Activated T-helper 1 cell treated with Interleukin-2 at 50 U/mL for 16 hours (primary cell): ENCODE results near the gene EGR4.
"Not testable (repeated sequence)": the region's sequence is repeated elsewhere in the genome, so short reads cannot be mapped to it uniquely, and the experiment has no call there.

Experiments used
- DNase-seq: peaks from one replicate; pipeline ENCODE4 v3.0.0-alpha.2; 2020; ENCODE audit warnings: low read depth

EGR4 gene

GRCh38 chr2:73263540-73264331, 29.6 kb downstream of the EGR4 start:
- DNase-seq: no peak

- not testable (repeated sequence) for DNase-seq
Measured at GRCh38 chr2:73262691-73263429, 30.5 kb downstream of the EGR4 start.

- DNase-seq: no peak
Measured at GRCh38 chr2:73262108-73262651, 31.2 kb downstream of the EGR4 start.

GRCh38 chr2:73260338-73260984, 32.9 kb downstream of the EGR4 start:
- DNase-seq: no peak

GRCh38 chr2:73259704-73260337, 33.5 kb downstream of the EGR4 start:
- no peak for DNase-seq

GRCh38 chr2:73259276-73259675, 34.1 kb downstream of the EGR4 start:
- no peak for DNase-seq

GRCh38 chr2:73258913-73259215, 34.5 kb downstream of the EGR4 start:
- no peak for DNase-seq

- DNase-seq: no peak
Measured at GRCh38 chr2:73258186-73258912, 35.0 kb downstream of the EGR4 start.

GRCh38 chr2:73257425-73258125, 35.8 kb downstream of the EGR4 start:
- no peak for DNase-seq

- DNase-seq: no peak
Measured at GRCh38 chr2:73257021-73257420, 36.3 kb downstream of the EGR4 start.

GRCh38 chr2:73256618-73256922, 36.8 kb downstream of the EGR4 start:
- DNase-seq: no peak

- no peak for DNase-seq
Measured at GRCh38 chr2:73255907-73256617, 37.3 kb downstream of the EGR4 start.

GRCh38 chr2:73255007-73255644, 38.2 kb downstream of the EGR4 start:
- no peak for DNase-seq

- no peak for DNase-seq
Measured at GRCh38 chr2:73254343-73255006, 38.9 kb downstream of the EGR4 start.

- no peak for DNase-seq
Measured at GRCh38 chr2:73253901-73254300, 39.4 kb downstream of the EGR4 start.

GRCh38 chr2:73253400-73253799, 39.9 kb downstream of the EGR4 start:
- no peak for DNase-seq

- DNase-seq: no peak
Measured at GRCh38 chr2:73252238-73253027, 40.9 kb downstream of the EGR4 start.
